ENCODE results near the gene RPTOR.

Gene RPTOR

DNA sequence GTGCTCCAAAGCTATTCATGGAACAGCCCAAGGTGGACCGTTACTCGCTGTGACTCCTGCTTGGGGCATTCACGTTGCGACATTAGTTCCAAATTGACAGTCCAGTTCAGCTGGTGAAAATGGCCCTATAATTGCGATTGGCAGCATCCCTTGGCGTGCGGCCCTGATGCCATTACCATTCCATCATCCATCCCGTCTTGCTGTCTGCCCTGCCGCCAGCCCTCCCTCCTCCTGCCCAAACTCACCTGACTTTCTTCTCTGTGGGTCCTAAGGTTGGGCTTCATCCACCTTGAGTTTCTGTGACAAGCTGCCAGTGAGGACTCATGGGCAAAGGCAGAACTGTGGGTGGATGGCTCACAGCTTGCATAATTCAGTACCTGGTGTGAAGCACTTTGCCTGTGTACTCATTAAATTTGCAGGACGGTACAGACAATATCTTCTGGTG is 104.6 kb downstream of the RPTOR start:
- no peak for DNase-seq

DNA sequence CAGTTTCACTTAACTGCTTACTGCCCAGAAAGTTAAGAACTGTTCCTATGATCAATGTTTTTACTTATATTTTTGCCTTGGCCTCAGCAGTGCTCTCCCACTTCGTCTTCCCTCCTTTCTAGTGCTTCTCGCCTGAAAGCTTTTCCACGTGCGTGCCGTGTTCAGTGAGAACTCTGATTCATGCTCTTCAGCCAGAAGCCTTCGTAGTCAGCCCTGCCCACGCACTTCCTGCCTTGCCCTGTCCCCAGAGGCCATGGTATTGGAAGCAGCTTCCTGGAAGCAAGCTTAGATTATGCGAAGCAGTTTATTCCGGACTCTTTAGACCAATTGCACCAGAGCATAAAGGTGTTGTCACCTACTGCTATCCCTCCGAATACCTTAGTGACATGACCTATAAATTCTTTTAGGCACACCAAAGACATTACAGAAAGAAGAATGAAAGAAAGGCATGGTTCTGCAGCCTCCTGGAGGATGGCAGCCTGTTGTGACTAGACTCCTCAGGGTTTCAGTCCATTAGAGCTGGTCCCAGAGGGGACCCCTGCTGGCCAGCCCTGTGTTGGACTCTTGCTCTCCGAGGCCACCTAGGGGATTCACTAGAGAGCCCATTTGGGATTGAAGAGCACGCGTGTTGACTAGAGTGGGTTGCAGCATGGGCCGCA is 105.2 kb downstream of the RPTOR start:
- DNase-seq: peak; percentile 56

DNA sequence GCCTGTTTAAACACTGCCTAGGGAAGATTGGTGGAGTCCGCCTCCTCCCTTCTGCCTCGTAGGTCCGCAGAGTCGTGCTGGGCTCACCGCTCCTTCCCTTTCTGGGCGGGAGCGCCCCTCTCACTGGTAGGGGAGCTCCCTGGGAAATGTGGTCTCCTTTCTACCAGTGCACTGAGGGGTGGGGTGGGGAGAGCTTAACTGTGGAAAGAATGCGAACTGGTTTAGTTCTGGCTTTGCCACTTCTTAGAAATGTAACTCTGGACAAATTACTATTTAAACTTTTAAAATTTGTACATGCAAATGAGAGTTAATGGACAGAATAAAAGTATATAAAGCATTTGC is 105.7 kb downstream of the RPTOR start:
- no peak for DNase-seq

DNA sequence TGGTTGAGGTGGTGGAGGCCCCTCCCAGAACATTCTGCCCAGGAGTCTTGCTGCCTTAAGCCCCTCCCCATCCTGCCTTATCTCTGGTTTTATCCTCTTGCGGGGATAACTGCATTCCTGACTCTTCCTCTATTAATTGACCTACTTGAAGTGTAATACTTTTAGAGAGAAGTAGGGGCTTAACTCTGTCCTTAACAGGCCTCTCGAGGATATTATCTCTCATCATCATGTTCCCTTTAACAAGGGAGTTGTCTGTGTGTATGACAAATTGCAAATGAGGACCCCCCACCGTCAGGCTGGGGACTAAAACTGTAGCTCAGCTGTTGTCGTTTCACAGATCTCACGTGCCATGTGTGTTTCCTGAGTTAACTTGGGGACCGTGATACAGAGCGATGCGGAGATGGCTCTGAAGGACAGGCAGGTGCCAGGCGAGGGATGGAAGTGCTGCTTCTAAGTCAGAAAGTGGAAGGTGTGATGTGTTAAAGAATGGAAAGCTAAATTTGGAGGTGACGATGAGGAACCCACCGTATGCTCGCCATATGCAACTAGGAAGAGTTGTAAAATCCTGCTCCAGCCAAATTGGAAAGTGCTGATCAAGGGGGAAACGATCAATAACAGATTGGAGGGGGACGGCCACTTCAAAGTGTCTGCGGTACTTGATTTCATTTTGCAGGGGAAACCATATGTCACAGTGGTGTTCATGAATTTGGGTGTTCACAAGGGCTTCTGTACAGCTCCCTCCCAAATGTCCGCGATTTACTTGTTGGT is 106.3 kb downstream of the RPTOR start:
- DNase-seq: no peak

DNA sequence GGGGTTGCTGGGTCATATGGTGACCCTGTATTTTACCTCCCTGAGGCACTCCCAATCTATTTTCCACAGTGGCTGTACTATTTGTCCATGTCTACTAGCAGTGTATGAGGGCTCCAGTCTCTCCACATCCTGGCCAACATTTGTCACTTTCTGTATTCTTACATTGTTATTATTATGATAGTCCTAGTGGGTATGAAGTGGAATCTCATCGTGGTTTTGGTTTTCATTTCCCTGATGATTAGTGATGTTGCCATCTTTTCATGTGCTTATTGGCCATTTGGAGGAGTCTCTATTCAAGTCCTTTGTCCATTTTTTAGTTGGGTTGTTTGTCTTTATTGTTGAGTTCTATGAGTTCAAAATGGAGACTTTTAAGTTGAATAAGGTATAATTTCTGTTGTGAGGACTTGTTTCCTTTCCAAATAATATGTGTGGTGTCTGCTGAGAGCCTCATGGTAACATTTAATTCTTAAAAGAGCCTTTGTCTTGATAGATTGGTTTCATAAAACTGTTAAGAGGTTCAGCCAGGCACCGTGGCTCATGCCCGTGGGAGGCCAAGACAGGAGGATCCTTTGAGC is 108.2 kb downstream of the RPTOR start:
- no peak for DNase-seq

DNA sequence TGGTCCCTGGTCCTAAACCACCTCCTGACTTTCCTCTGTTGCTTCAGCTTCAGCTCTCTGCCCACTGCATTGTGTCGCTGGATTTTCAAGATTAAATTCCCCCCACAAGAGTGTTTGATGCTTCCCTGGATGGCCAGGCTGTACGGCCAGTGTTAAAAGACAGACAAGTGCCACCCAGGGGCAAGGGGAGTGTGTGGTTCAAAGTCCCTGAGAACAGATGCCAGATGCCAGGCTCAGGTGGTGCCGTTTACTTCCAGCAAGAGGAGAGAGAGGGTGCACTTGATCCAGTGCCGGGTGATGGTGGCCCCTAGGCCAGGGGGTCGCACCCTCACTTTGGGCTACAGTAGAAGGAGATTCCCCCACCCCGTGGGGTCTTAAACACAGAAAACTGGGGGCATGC is 109.2 kb downstream of the RPTOR start:
- no peak for DNase-seq

DNA sequence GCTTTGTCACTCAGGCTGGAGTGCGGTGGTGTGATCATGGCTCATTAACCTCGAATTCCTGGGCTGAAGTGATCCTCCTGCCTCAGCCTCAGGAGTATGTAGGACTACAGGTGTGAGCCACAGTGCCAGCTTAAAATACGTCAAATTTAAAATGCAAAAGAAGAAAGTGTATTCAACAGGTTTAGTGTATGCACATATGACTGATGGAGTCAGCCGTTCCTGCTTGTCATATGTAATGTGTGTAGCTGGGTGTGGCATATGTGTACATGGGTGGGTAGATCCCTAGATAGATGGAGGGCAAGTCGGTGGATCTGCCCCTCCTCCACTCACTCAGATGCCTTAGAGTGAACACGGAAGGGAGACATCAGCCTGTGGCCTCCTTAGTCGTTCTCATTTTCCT is 111.0 kb downstream of the RPTOR start:
- DNase-seq: no peak

DNA sequence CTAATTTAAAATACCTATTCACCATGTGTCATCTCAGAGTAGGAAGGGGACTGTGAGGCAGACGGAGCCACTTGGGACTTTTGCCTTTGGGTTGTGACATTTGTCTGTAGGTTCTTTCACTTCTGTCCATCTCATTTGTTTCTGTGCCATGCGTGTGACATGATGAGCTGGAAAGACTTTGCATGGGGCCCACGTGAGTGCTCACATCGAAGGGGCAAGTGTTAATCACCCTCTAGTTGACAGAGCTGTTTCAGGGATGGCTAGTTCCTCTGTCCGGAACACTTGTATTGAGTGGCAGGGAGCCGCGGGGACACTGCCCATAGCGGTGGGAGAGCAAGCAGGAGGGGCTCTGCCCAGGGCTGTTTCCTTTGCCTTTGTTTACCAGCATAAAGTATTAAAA is 112.0 kb downstream of the RPTOR start:
- DNase-seq: no peak

DNA sequence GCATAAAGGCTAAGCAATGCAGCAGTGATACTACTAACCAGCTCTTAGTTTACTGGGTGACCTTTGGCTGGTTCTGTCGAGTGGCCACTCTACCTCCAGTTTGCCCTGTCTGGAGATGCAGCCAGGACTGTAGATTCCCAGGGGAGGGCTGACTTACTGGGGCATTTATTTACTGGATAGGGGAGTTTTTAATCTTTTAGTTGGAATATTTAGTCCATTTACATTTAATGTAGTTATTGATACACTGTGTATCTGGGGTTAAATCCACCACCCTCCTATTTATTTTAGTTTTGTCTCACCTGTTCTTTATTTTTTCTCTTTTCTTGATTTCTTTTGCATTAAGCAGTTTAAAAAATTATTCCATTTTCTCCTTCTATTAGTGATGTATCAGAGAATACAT is 112.9 kb downstream of the RPTOR start:
- DNase-seq: no peak

DNA sequence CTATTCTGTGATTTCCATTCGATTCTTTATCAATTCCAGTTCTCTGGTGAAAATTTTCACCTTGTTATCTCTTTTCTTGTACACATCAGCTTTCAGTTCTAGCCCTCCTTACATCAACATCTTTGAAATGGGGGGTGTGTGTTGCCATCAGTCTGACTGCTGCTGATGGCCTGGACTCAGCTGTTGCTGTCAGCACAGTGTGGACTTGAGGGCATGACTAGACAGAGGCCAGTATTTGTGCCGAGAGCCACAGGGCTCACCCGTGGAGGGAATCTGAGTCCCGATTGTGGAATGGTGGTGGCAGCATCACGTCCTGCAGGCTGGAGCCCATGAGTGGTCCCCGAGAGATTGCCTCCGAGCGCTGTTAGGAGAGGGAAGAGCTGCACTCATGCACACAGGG is 114.2 kb downstream of the RPTOR start:
- DNase-seq: no peak

DNA sequence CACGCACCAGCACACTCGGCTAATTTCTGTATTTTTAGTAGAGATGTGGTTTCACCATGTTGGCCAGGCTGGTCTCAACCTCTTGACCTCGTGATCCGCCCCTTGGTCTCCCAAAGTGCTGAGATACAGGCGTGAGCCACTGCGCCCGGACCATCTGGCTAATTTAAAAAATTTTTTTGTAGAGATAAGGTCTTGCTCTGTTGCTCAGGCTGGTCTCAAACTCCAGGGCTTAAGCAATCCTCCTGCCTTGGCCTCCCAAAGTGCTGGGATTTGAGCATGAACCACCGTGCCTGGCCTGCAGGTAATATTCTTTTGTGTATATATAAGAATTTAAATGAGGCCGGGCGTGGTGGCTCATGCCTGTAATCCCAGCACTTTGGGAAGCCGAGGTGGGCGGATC is 115.0 kb downstream of the RPTOR start:
- DNase-seq: no peak

DNA sequence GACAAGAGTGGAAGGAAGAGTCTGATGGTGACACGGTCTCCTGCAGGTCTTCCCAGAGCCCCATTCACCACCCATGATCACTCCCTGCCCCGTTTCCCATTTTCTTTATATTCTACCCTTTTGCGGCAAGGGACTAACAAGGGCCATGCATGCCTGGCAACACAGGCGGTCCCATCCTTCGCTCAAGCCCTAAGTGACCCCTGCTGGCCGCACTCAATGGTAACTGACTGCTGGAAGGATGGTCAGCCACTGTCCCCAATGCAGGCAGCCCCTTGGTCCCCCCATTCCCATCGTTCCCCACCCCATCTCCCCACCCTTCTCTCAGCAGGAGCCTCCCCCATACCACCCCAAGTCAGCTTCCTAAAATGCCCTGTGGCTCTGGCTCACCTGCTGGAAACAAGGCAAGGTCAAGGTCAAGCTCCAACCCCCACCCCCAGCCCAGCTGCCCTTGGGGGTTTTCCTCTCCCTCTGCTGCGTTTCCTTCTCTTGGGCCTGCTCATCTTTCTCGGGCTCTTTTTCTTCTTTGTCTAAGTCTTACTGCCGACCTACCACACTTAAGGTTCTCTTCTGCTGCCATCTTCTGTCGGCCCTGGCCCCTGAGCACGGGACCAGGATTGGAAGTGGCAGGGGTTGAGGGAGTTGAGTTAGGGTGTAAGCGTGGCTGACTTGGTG is 116.0 kb downstream of the RPTOR start:
- no peak for DNase-seq

DNA sequence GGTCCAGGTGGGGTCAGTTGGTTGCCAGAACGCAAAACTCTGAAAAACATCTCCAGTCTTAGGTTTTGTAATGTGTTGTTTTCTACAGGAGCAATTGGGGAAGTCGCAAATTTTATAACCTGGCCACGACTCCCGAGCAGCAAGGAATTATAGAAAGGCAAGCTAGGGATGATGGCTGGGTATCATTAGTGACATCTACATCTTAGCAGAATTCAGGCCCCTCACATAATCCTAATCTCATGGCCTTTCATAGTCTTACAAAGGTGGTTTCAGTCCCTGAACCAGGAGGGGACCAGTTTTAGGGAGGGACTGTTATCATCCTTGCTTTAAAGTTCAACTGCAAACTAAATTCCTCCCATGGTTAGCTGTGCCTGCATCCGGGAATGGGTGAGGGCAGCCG is 117.9 kb downstream of the RPTOR start:
- no peak for DNase-seq

DNA sequence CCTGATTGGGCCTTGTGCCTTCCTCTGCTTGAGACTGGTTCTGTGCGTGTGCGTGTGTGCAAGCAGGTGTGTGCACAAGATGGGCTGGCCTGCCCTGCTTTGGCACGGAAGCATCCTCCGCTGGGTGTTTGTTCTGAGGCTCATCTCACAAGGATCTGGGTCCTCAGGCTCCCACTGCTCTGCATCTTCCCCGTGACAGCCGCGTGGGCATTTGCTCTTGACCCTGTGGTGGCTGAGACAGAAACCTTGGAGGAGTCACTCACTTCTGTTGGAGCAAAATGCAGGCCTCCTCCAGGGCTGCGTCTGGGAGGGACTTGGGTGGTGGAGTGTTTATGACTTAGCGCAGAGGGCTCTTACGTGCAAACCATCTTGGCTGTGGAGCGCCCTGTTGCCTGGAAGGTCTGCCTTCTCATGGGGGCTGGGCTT is 119.2 kb downstream of the RPTOR start:
- DNase-seq: no peak

DNA sequence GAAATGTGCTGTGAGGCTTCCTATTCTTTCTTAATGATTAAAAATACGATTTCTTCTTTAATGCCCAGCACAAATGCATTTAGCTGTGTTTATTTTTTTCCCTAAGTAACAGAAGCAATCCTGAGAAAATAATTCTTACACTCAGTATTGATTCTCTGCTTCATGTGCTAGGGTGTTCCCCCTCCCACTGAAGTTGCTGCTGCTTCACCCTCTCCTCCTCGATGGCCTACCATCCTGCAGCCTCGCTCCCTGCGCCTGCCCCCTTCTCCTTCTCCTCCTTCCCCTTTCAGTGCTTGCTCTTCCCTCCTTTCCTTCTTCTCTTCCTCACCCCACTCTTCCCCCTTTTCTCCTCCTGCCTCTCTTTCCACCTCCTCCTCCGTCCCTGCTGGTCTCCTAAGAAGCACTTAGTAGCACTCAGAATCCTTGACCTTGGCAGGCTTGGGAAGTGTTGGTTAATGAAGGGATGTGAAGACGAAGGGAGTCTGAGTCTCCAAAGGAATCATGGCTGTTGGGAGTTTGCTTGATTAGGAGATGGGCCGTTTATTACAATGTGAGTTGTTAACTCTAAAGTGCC is 119.7 kb downstream of the RPTOR start:
- no peak for DNase-seq

DNA sequence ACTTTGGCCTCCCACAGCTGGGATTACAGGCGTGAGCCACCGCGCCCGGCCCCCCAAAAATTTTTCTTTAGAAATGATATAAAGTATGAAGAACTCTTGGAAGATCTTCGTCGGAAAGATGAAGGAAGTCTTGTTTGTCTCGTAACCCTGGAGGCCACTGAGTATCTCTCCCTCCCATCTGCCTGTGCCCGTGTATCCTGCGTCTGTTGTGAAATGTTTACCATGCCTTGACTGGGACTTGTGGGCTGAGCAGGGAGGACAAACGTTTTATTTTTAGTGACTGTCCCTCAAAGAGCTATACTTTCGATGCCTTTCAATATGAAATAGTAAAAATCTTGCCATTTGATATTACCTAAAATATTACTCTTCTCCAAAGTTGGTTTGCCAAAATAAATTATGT is 121.2 kb downstream of the RPTOR start:
- DNase-seq: no peak

DNA sequence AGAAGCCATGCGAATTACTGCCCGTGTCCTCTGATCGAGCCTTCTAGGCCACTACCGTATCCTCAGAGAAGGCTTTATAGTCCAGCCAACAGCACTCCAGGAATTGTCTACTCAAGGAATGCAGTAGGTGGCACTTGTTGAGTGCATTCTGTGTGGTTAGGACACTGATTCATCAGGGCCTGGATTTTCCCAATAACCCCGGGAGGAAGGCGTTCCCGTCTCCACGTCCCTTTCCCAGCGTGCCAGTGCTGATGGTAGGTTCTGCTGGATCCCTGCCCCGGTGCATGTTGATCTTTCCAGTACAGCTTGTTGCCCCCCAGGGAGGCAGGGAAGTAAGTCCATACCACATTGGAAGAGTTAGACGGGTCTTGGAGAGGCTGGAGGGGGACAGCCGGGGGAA is 122.2 kb downstream of the RPTOR start:
- no peak for DNase-seq

DNA sequence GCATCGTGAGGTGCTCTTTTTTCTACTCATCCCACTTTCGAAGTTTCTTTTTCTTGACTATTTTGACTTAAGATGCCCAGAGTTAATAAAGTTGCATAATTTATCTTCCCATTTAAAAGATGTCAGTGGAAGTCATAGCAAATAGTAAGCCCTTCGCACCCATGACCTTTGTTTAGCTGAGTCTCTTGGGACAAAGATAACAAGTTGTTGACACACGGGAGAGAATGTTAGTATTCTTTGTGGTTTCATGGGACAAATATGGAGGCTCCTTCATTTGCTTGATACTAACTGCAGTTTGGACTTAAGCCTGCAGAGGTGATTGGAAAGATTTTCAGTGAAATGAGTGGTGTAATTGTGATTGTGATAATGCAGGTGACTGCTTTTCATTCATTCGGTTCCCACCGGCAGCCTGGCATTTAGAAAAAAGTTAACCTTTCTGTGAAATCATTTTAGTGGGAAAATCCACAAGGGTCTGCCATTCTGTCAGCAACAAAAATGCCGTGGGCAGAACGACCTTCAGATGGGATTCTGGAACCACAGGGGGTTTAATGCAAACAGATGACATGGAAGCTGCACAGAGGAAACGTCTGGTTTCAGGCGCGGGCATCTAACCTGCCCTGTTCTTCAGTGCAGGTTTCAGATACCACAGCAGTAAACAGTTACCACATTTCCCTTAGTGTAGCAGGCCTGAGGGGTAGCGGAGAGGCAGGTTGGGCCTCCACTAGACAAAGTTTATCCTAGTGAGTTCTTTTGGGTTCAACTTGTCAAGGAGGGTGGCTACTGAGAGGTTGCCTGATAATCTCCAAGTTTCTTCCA is 123.0 kb downstream of the RPTOR start:
- no peak for DNase-seq

DNA sequence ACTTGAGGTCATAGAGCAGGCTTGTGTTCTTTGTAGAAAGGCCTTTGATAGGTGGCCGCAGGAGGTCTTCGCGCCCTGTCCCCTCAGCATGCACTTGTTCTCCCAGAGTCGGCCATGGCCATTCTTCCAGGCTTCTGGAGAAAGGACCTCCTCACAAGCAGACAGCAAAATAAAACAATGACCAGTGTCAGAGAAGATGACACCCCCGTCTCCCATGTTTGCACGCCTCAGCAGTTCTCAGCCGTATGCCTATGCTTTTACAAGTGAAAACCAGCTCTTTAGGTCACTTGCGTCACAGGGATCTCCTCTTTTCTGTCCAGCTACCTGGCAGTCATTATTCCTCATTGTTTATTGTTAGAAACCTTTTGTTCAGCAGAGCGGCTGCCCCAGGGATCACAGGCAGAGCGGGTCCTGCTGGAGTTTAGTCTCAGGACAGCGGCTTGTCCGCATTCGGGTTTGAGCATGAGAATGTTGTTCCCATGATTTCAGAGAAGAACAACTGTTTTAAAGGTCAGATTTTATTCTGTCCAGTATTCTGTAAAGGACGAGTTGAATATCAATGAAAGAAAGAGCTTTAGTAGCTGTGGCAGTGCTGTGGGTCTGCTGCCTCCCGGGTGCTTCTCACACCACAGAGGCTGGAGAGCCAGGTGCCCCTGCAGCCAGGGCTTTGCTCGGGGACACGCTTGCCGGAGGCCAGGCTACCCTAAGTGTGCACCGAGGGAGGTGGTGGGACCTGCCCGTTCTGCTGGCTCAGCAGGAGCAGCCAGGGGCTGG is 123.9 kb downstream of the RPTOR start:
- DNase-seq: no peak

DNA sequence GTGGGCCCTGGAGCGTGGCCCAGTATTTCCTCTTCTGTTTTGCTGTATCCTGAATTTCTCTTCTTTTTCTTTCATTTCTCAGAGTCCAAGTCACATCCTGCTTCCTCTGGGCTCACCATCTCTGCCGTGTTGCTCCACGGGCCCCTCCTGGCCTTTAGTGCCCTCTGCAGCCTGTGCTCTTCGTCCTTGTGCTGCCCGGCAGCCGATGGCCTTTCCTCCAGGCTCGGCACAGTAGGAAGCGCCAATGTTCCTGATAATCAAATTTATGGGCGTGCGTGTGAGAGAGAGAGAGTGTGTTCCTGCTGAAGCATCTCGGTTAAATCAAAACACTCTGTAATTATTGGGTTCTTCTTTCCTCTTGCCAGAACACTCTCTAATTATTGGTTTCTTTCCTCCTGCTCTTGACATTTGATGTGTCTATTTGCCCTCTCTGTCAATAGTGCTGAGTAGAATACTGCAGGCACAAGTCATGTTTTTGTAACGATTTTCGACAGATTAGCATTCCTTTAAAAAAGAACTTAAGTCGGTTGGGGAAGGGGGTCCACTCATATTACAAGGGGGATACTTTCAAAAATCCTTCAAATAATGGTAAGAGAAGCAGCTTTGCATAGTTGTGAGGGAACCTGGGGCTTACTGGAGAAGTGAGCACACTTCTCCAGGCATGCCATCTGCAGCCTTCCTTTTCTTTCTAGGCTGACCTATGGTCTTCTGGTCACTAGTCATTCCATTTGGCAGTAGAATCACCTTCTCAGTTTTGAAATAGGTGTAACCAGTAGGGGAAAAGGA is 126.6 kb downstream of the RPTOR start:
- no peak for DNase-seq

DNA sequence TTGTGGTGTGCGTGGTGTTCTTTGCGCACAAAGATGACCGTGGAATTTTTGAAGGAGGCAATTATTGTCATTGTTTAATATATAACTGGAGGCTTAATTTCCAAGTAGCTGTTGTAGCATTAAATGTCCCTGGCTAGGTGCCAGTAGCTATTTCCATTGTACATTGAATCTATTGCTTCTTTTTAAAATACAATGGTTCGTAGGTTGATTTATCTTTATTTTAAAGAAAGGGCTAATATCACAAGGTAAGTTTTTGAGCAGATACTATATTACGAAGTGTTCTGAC is 127.1 kb downstream of the RPTOR start:
- no peak for DNase-seq
